ENCODE results near the gene CHIC2. TPM values are rescaled to one million over a fixed set of nuclear protein-coding genes. Genes with fewer than 3 reads are reported as not detected.

CHIC2 gene
- total and polyA plus RNA-seq, 9 donors, result 14.7 to 37.6 (median 18.3) TPM

GRCh38 chr4:53962516-53963225 lies 101.7 kb downstream of the CHIC2 start:
- Histone ChIP-seq H3K4me1 (ENCODE audit: insufficient read depth) (no peaks in the 10 kb centered on the region), H3K9me3 (no peaks in the 10 kb centered on the region), H3K27me3 (no peaks in the 10 kb centered on the region), H3K27ac (no peak overlapping the region), H3K36me3 (no peaks in the 10 kb centered on the region), H3K4me3 (no peak overlapping the region)
- no peak for DNase-seq
- 28 to 39% (median 31%) methylated on average over 4 of the region's 4 CpGs for WGBS, 3 donors
- TF ChIP-seq CTCF (IDR thresholded peaks at IDR 0.05), result no peak
- TF ChIP-seq POLR2A (IDR thresholded peaks at IDR 0.05), result no peak
- TF ChIP-seq EP300 (IDR thresholded peaks at IDR 0.05), result no peak
- intact Hi-C loops (cut with DNase I), result no loop called here

DNA sequence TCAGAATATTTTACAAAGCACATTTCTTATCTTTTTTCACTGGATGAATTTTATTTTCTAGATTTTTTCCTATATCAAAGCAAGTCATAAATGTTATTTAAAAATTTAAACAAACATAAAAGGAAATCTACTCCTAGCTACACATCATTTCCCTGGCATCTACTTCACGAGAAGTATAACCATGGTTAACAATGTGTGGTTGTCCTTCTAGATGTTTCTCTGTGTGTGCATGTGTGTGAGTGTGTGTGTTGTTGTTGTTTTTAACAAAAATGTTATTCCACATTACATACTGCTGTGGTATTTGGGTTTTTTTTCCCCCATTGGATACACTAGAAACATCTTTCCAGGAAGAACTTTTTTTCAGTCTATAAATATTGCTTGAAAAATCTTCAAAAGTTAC lies 103.1 kb downstream of the CHIC2 start:
- Histone ChIP-seq H3K4me3 (no peak overlapping the region), H3K27me3 (no peaks in the 10 kb centered on the region), H3K27ac (no peak overlapping the region), H3K4me1 (ENCODE audit: insufficient read depth) (no peaks in the 10 kb centered on the region), H3K9me3 (no peaks in the 10 kb centered on the region), H3K36me3 (no peaks in the 10 kb centered on the region)
- no peak for DNase-seq
- intact Hi-C loops (cut with DNase I), result no loop called here
- 82 to 97% (median 93%) methylated on average over 1 of the region's 1 CpG for WGBS, 3 donors
- no peak for TF ChIP-seq EP300 (IDR thresholded peaks at IDR 0.05)

DNA sequence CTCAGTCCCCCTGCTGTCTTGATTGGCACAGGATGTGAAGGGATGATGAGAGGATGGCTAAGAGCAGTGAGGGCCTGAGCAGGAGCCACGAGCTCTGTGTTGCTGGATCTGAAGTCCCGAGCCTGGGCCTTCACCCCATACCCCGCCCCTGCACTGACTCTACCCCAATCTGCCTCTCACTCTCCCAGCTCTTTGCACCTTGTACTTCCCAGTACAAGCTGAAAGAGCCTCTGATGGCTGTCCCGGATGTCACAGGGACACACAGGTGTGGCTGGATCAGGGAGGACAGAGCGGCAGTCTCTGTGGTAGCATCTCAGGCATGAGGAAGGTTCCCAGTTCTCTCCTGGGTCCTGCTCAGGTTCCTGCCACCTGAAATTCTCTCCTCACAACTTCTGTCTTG lies 103.6 kb downstream of the CHIC2 start:
- Histone ChIP-seq H3K36me3 (no peaks in the 10 kb centered on the region), H3K4me1 (ENCODE audit: insufficient read depth) (no peaks in the 10 kb centered on the region), H3K9me3 (no peaks in the 10 kb centered on the region), H3K27ac (no peak overlapping the region), H3K4me3 (no peak overlapping the region), H3K27me3 (no peaks in the 10 kb centered on the region)
- intact Hi-C loops (cut with DNase I), result no loop called here
- TF ChIP-seq CTCF (IDR thresholded peaks at IDR 0.05), result no peak
- TF ChIP-seq EP300 (IDR thresholded peaks at IDR 0.05), result no peak
- no peak for TF ChIP-seq POLR2A (IDR thresholded peaks at IDR 0.05)
- DNase-seq, result no peak
- WGBS, 3 donors, result 89 to 92% (median 92%) methylated on average over 5 of the region's 5 CpGs

Small RNAs within 50 kb of the gene (small RNA-seq; reads per million reads assigned to genes)
- gene AC110792.1 (not detected), gene AC110792.3 (not detected)

Other genes with a start within 250 kb of the CHIC2 start
- not detected for gene GSX2, start 35.6 kb upstream of the CHIC2 start, total RNA-seq
- gene GSX2, start 35.6 kb upstream of the CHIC2 start, polyA plus RNA-seq, result not detected
- gene PDGFRA, start 164.7 kb upstream of the CHIC2 start, total RNA-seq, result 100 to 1,000 TPM; 199 to 736 (median 445) TPM
- 100 to 1,000 TPM; 192 to 213 TPM for gene PDGFRA, start 164.7 kb upstream of the CHIC2 start, polyA plus RNA-seq